Sigmoid colon (tissue), 4 donors: Measurements from ENCODE around the gene SCNN1B.

Source experiments
- CTCF ChIP-seq, 4 experiments: fragments of 450-650 bp in 3 of 4; fragments of 200-600 bp in 1 of 4; IDR thresholded peaks; one replicate each; pipeline ENCODE4 v1.5.1; 2016 to 2019; ENCODE audit warnings: antibody characterized with exemption in 4 of 4, mild to moderate bottlenecking in 3 of 4, moderate library complexity in 2 of 4
- EP300 ChIP-seq, 4 donors: sonication (generic); formaldehyde crosslinking; IDR thresholded peaks; one replicate each; pipeline ENCODE4 v1.6.1; 2017; ENCODE audit warnings: antibody characterized with exemption in 4 of 4
- POLR2A ChIP-seq, 2 donors: fragments of 450-650 bp; IDR thresholded peaks; one replicate each; pipeline ENCODE4 v1.6.1; 2016; ENCODE audit warnings: antibody characterized with exemption in 2 of 2, mild to moderate bottlenecking in 2 of 2, moderate library complexity in 2 of 2
- POLR2AphosphoS5 ChIP-seq, 4 donors: sonication (generic); formaldehyde crosslinking; IDR thresholded peaks; one replicate each; pipeline ENCODE4 v1.6.1; 2017; ENCODE audit warnings: antibody characterized with exemption in 4 of 4

GRCh38 chr16:23353440-23353839 is 51.3 kb downstream of the SCNN1B start:
- TF ChIP-seq CTCF (IDR thresholded peaks at IDR 0.05) = no peak
- TF ChIP-seq POLR2A (IDR thresholded peaks at IDR 0.05) = no peak
- TF ChIP-seq EP300 (IDR thresholded peaks at IDR 0.05) = no peak
- TF ChIP-seq POLR2AphosphoS5 (IDR thresholded peaks at IDR 0.05) = no peak
